Activated T-helper 1 cell treated with anti-CD3 and anti-CD28 coated beads, Interleukin-2, amount 50 U/mL, for 16 hours (primary cell): Measurements from ENCODE around the gene AKAP8L.

Experiments used
- DNase-seq, 2 donors: peaks; one replicate each; pipeline ENCODE4 v3.0.0-alpha.2; 2020; ENCODE audit warnings: low read depth in 1 of 2, low spot score in 1 of 2

The AKAP8L gene

GRCh38 chr19:15448778-15449619, 30.2 kb upstream of the AKAP8L start:
- no peak for DNase-seq

- no peak for DNase-seq
These were observed 29.4 kb upstream of the AKAP8L start for GRCh38 chr19:15448044-15448777.

- DNase-seq, result no peak
These were observed 28.3 kb upstream of the AKAP8L start for GRCh38 chr19:15447057-15447456.

GRCh38 chr19:15445807-15446376, 27.1 kb upstream of the AKAP8L start:
- DNase-seq, result no peak

- DNase-seq, result no peak
These were observed 26.4 kb upstream of the AKAP8L start for GRCh38 chr19:15445227-15445605.

GRCh38 chr19:15444505-15445226, 25.9 kb upstream of the AKAP8L start:
- DNase-seq, result no peak

GRCh38 chr19:15443838-15444237, 25.1 kb upstream of the AKAP8L start:
- DNase-seq, result no peak

- no peak for DNase-seq
These were observed 24.5 kb upstream of the AKAP8L start for GRCh38 chr19:15443325-15443724.

- no peak for DNase-seq
These were observed 23.5 kb upstream of the AKAP8L start for GRCh38 chr19:15442142-15442920.

GRCh38 chr19:15441317-15441716, 22.5 kb upstream of the AKAP8L start:
- no peak for DNase-seq

- DNase-seq, result no peak
These were observed 21.2 kb upstream of the AKAP8L start for GRCh38 chr19:15439821-15440641.

GRCh38 chr19:15439078-15439799, 20.5 kb upstream of the AKAP8L start:
- no peak for DNase-seq

GRCh38 chr19:15438577-15438976, 19.8 kb upstream of the AKAP8L start:
- DNase-seq, result no peak

- DNase-seq, result no peak
These were observed 19.3 kb upstream of the AKAP8L start for GRCh38 chr19:15438124-15438496.

GRCh38 chr19:15437355-15438123, 18.8 kb upstream of the AKAP8L start:
- DNase-seq, result no peak

GRCh38 chr19:15436826-15437110, 18.0 kb upstream of the AKAP8L start:
- no peak for DNase-seq

- DNase-seq, result no peak
These were observed 17.4 kb upstream of the AKAP8L start for GRCh38 chr19:15436012-15436825.

GRCh38 chr19:15433519-15434069, 14.8 kb upstream of the AKAP8L start:
- no peak for DNase-seq
